ENCODE data around the gene ZNF524. TPM values are rescaled to one million over a fixed set of nuclear protein-coding genes. Genes with fewer than 3 reads are reported as not detected.
A peak's percentile ranks its signal among the peaks of the same experiment; 100 is the strongest.

ZNF524 gene
- total and polyA plus RNA-seq, 2 experiments from 2014 or later = 17.8 to 18.2 TPM

DNA sequence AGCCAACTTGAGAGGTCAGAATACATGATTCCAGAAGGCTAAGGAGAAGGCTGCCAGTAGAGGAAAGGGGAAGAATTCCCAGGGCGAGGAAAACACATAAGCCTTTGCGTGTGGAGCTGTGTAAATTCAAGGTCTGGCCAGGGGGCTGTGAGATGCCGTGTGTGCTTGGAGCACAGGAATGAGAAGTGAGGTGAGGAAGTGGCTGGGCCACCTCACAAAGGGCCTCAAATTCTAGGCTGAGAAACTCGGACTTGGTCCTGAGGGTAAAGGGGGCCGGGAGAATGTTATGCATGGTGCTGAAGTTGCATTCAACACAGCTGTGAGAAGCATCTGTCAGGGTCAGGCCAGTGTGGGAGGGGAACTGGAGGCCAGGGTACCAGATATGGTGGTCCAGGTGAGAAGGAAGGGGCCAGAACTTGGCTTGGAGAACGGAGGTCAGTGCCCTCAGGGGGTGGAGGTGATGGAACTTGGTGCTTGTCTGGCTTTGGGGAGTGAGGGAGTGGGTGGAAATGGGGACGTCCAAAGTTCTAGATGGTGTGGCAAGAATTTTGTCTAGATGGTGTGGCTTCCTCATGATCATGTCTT lies 35.9 kb downstream of the ZNF524 start:
- Histone ChIP-seq H3K27me3 (replicated peaks; ENCODE audit: insufficient read depth) (no peaks in the 10 kb centered on the region), H3K36me3 (ENCODE audit: low read depth) (no peaks in the 10 kb centered on the region), H2AFZ (no peak overlapping the region), H3K27ac (peak overlapping the region; percentile 85), H3K4me3 (peak overlapping the region; percentile 97), H3F3A (ENCODE audit: insufficient read depth) (peaks cover 21% of the 10 kb centered on the region), H3K9me2 (ENCODE audit: insufficient read depth) (no peaks in the 10 kb centered on the region), H3K9ac (peak overlapping the region; percentile 100), H4K20me1 (ENCODE audit: insufficient read depth) (no peaks in the 10 kb centered on the region), H3K4me1 (ENCODE audit: insufficient read depth) (peaks cover 21% of the 10 kb centered on the region), H3K79me2 (ENCODE audit: insufficient read depth) (peaks cover 51% of the 10 kb centered on the region), H3K9me3 (ENCODE audit: low read depth) (no peaks in the 10 kb centered on the region), H3K4me2 (ENCODE audit: unreplicated experiment) (peak overlapping the region; percentile 99)
- WGBS, 2 experiments (ENCODE audit: low coverage in 1 of 2, low lambda C conversion rate in 2 of 2, missing lambda C conversion rate in 2 of 2) = 27 to 29% methylated on average over 7 of the region's 7 CpGs
- TF ChIP-seq EZH2phosphoT487 (IDR thresholded peaks at IDR 0.05; ENCODE audit: insufficient read depth, low read depth) (no peak), EZH2 (IDR thresholded peaks at IDR 0.05; ENCODE audit: insufficient read depth, poor library complexity, severe bottlenecking) (no peak)
- in situ Hi-C loops (cut with MboI) = loop anchor here (25.0 kb wide), 1 partner anchor 499 kb away; the partner anchor contains the start of gene TNNT1
- DNase-seq = peak; percentile 22

- Histone ChIP-seq H3K27ac (no peak overlapping the region), H4K20me1 (ENCODE audit: insufficient read depth) (no peaks in the 10 kb centered on the region), H3F3A (ENCODE audit: insufficient read depth) (peaks cover 27% of the 10 kb centered on the region), H3K9ac (peak overlapping the region; percentile 100), H3K36me3 (ENCODE audit: low read depth) (no peaks in the 10 kb centered on the region), H3K79me2 (ENCODE audit: insufficient read depth) (peaks cover 55% of the 10 kb centered on the region), H3K4me3 (peak overlapping the region; percentile 97), H3K27me3 (replicated peaks; ENCODE audit: insufficient read depth) (no peaks in the 10 kb centered on the region), H3K9me3 (ENCODE audit: low read depth) (no peaks in the 10 kb centered on the region), H3K4me1 (ENCODE audit: insufficient read depth) (peaks cover 21% of the 10 kb centered on the region), H3K9me2 (ENCODE audit: insufficient read depth) (no peaks in the 10 kb centered on the region), H2AFZ (no peak overlapping the region), H3K4me2 (ENCODE audit: unreplicated experiment) (no peak overlapping the region)
- TF ChIP-seq EZH2 (IDR thresholded peaks at IDR 0.05; ENCODE audit: insufficient read depth, poor library complexity, severe bottlenecking) (no peak), EZH2phosphoT487 (IDR thresholded peaks at IDR 0.05; ENCODE audit: insufficient read depth, low read depth) (no peak)
- WGBS, 2 experiments (ENCODE audit: low coverage in 1 of 2, low lambda C conversion rate in 2 of 2, missing lambda C conversion rate in 2 of 2) = 64 to 65% methylated on average over 4 of the region's 4 CpGs
- no peak for DNase-seq
- in situ Hi-C loops (cut with MboI) = loop anchor here (25.0 kb wide), 1 partner anchor 499 kb away; the partner anchor contains the start of gene TNNT1
Measured at GRCh38 chr19:55636723-55637122, 36.6 kb downstream of the ZNF524 start.

- no peaks in the 10 kb centered on the region for H3K36me3 ChIP-seq (ENCODE audit: low read depth)
- H2AFZ ChIP-seq = no peak overlapping the region
- peaks cover 21% of the 10 kb centered on the region for H3K4me1 ChIP-seq (ENCODE audit: insufficient read depth)
- no peaks in the 10 kb centered on the region for H3K27me3 ChIP-seq (replicated peaks; ENCODE audit: insufficient read depth)
- H3K79me2 ChIP-seq (ENCODE audit: insufficient read depth) = peaks cover 59% of the 10 kb centered on the region
- H4K20me1 ChIP-seq (ENCODE audit: insufficient read depth) = no peaks in the 10 kb centered on the region
- peaks cover 30% of the 10 kb centered on the region for H3F3A ChIP-seq (ENCODE audit: insufficient read depth)
- H3K4me3 ChIP-seq = no peak overlapping the region
- TF ChIP-seq EZH2phosphoT487 (IDR thresholded peaks at IDR 0.05; ENCODE audit: insufficient read depth, low read depth) = no peak
- TF ChIP-seq EZH2 (IDR thresholded peaks at IDR 0.05; ENCODE audit: insufficient read depth, poor library complexity, severe bottlenecking) = no peak
- H3K9me3 ChIP-seq (ENCODE audit: low read depth) = no peaks in the 10 kb centered on the region
- DNase-seq = no peak
- no peaks in the 10 kb centered on the region for H3K9me2 ChIP-seq (ENCODE audit: insufficient read depth)
- no peak overlapping the region for H3K9ac ChIP-seq
- in situ Hi-C loops (cut with MboI) = loop anchor here (25.0 kb wide), 1 partner anchor 500 kb away; the partner anchor contains the start of gene TNNT1
- H3K4me2 ChIP-seq (ENCODE audit: unreplicated experiment) = no peak overlapping the region
- WGBS, 2 experiments (ENCODE audit: low coverage in 1 of 2, low lambda C conversion rate in 2 of 2, missing lambda C conversion rate in 2 of 2) = 67 to 69% methylated on average over 11 of the region's 11 CpGs
- no peak overlapping the region for H3K27ac ChIP-seq
Measured at GRCh38 chr19:55637534-55637933, 37.4 kb downstream of the ZNF524 start.

- Histone ChIP-seq H3K9ac (no peak overlapping the region), H3F3A (ENCODE audit: insufficient read depth) (peaks cover 30% of the 10 kb centered on the region), H3K4me3 (no peak overlapping the region), H3K79me2 (ENCODE audit: insufficient read depth) (peaks cover 60% of the 10 kb centered on the region), H3K36me3 (ENCODE audit: low read depth) (no peaks in the 10 kb centered on the region), H3K4me2 (ENCODE audit: unreplicated experiment) (peak overlapping the region; percentile 90), H2AFZ (no peak overlapping the region), H3K9me3 (ENCODE audit: low read depth) (no peaks in the 10 kb centered on the region), H3K4me1 (ENCODE audit: insufficient read depth) (peaks cover 25% of the 10 kb centered on the region), H3K9me2 (ENCODE audit: insufficient read depth) (no peaks in the 10 kb centered on the region), H3K27me3 (replicated peaks; ENCODE audit: insufficient read depth) (no peaks in the 10 kb centered on the region), H4K20me1 (ENCODE audit: insufficient read depth) (no peaks in the 10 kb centered on the region), H3K27ac (0 out of 2 replicates have a peak overlapping the region, but pooled peaks have one; percentile 80)
- TF ChIP-seq EZH2 (IDR thresholded peaks at IDR 0.05; ENCODE audit: insufficient read depth, poor library complexity, severe bottlenecking) (no peak), EZH2phosphoT487 (IDR thresholded peaks at IDR 0.05; ENCODE audit: insufficient read depth, low read depth) (no peak)
- WGBS, 2 experiments (ENCODE audit: low coverage in 1 of 2, low lambda C conversion rate in 2 of 2, missing lambda C conversion rate in 2 of 2) = 72 to 75% methylated on average over 6 of the region's 6 CpGs
- DNase-seq = peak; percentile 58
- in situ Hi-C loops (cut with MboI) = loop anchor here (25.0 kb wide), 1 partner anchor 502 kb away; the partner anchor contains the start of gene TNNT1
Measured at GRCh38 chr19:55638864-55639359, 38.8 kb downstream of the ZNF524 start.

Data from GM23248 (cell line).